ENCODE data around the gene MAP4K4.

MAP4K4 gene

DNA sequence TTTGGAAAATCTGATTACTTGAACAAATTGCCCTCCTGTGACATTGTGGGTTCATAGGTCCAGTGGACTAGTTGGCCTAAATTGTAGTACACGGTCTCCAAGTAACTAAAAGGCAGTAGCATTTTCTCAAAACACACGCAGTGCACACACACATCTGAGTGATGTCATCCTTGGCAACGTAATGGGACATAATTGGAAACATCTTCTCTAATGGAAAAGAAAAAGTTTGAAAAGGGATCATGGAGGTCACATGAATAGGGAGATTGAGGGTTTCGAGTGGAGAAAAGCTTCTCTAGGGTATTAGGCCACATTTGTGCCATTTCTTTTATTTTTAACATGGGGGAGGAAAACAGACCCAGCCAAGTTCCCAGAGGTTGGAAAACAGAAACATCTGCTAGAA is 93.3 kb downstream of the MAP4K4 start:
- DNase-seq (ENCODE audit: low spot score) = peak; percentile 72

DNA sequence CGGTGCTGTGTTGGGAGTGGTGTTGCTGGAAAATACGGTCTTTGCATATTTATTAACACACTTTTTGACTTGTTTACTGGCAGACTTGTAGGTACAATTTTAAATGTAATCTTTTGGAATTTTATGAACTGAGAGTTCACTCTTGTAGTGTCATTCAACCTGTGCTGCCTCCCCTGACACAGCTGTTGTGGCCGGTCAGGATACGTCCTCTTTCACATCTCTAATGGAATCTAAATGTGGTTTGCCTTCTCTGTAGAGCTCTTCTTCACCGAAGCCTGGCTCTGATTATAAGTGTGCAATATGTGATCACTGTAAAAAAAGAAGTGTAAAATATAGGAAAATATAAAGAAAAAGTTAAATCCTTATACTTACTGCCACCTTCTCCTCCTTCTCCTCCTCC is 94.7 kb downstream of the MAP4K4 start:
- no peak for DNase-seq (ENCODE audit: low spot score)

DNA sequence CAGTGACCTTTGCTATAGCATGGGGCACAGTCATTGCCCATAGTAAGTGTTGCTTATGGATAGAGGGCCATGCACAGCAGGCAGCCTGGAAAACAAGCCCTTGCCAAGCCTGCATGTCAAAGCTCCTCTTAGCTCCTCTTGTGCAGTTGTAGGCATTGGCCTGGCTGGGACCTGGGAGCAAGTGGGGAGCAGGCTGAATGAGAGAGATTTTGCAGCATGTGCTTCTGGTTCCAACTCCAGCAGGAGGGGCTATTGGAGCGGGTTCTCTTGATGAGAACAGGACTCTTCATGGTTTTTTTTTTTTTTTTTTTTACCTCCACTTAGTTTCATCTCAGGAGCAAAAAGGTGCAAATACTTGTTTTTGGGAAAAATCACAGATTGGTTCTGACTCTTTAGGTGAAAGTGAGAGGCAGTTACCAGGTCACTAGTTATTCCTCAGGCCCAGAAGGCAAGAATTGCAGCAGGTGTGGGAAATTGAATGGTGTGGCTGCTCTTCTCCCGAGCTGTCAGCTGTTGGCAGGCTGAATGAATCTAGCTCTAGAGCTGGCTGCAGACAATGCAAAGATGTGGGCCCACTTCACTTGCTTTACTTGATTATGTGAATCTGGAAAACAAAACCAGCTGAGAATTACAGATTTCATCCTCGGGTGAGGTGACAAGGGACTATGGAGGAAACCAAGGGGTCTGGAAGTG is 95.9 kb downstream of the MAP4K4 start:
- DNase-seq (ENCODE audit: low spot score) = no peak

GRCh38 chr2:101794141-101794540 is 96.6 kb downstream of the MAP4K4 start:
- no peak for DNase-seq (ENCODE audit: low spot score)

DNA sequence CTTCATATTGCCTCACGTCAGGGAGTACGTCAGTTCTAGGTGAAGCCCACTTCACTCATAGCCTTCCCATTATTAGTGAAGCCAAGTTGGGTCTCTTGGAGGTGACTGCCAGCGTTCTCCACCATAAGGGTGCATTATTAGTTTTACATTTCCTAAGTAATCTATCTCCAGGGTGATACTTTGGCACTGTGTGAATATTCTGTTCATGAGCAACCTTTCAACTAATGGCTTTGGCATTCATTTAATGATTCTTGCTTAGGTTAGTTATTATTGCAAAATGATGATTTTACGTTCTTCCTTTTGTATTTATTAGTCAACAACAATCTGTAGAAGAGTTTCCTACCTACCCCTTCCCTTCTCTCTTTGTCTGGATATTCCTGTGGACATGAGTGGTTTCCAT is 97.5 kb downstream of the MAP4K4 start:
- no peak for DNase-seq (ENCODE audit: low spot score)

- no peak for DNase-seq (ENCODE audit: low spot score)
Measured at GRCh38 chr2:101796825-101797600, 99.5 kb downstream of the MAP4K4 start.

DNA sequence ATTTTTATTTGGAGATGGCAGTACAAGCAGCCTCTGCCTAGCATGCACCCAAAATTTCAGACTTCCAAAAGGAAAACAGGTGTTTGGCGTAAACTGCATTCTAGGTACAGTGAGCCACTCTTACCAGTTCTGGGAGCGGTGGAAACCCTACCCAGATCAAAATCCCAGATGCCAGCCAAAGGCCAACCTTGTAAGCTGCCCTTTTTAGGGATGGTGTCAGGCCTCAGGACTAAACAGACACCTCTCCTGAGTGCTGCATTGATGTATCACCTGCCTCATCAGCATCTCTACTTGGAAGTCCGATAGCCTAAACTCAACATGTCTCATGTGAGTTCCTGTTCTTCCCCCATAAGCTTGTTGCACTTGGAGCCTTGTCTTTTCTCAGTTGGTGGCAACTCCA is 104.0 kb downstream of the MAP4K4 start:
- DNase-seq (ENCODE audit: low spot score) = no peak

- no peak for DNase-seq (ENCODE audit: low spot score)
Measured at GRCh38 chr2:101802329-101802728, 104.8 kb downstream of the MAP4K4 start.

DNA sequence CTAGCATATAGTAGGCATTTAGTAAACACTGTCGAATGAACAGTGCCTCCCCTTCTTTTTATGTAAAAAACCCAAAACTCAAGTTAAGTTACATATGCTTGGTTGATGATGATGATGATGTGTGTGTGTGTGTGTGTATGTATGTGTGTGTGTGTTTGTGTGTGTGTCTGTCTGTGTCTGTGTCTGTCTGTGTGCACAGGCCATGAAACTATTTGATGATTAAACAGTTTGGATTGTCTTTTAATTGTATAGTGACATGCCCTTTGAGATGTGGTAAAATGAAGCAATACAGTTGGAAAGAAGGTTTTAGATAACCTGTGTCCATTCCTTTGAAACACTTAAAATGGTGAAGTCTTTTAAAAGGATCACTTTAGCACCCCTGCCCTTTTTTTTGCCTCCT is 105.6 kb downstream of the MAP4K4 start:
- DNase-seq (ENCODE audit: low spot score) = no peak

- DNase-seq (ENCODE audit: low spot score) = no peak
Measured at GRCh38 chr2:101803945-101804696, 106.6 kb downstream of the MAP4K4 start.

- DNase-seq (ENCODE audit: low spot score) = no peak
Measured at GRCh38 chr2:101805152-101806088, 107.9 kb downstream of the MAP4K4 start.

DNA sequence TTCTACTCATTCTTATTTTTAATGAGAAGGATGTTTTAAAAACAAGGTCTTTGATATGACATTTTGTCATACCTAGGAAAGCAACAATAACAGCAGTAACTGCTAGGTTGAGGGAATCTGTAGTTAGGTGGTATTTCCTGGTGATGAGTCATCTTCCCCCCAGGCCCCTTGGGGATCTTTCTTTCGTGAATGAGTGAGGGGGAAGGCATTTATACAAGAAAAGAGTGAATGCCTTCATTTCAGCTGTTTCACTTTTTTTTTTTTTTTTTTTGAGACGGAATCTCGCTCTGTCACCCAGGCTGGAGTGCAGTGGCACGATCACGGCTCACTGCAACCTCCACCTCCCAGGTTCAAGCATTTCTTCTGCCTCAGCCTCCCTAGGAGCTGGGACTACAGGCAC is 108.6 kb downstream of the MAP4K4 start:
- DNase-seq (ENCODE audit: low spot score) = peak; percentile 47

DNA sequence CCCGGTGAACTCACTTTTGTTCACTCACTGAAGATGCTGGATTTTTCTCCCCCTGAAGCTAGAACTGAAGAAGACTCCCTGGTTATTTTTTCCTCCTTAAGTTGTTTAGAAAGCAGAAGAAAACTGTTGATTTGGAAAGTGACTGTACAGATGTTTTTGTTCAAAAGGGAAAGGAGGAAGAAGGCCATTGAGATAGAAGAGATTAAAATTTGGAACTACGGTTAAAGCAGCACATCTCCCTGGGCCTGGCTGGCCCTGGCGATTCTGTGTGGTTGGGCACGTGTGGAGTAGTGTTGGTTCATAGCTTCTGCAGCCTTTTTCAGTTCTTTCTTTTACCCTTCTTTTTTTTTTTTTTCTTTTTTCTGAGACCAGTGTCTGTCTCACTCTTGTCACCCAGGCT is 109.2 kb downstream of the MAP4K4 start:
- peak; percentile 54 for DNase-seq (ENCODE audit: low spot score)

DNA sequence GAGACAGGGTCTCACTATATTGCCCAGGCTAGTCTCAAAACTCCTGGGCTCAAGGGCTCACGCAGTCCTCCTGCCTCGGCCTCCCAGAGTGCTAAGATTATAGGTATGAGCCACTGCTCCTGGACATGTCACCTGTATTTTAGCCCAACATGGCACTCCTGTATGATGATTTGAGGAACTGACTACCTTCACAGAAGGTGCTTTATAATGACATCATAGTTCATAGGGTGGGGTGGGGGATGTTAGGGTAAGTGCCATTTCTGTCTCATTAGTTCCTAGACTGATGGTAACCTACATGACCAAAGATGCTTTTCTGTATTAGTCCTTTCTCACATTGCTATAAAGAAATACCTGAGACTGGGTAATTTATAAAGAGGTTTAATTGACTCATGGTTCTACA is 109.7 kb downstream of the MAP4K4 start:
- DNase-seq (ENCODE audit: low spot score) = no peak

GRCh38 chr2:101808006-101808562 is 110.6 kb downstream of the MAP4K4 start:
- DNase-seq (ENCODE audit: low spot score) = no peak

DNA sequence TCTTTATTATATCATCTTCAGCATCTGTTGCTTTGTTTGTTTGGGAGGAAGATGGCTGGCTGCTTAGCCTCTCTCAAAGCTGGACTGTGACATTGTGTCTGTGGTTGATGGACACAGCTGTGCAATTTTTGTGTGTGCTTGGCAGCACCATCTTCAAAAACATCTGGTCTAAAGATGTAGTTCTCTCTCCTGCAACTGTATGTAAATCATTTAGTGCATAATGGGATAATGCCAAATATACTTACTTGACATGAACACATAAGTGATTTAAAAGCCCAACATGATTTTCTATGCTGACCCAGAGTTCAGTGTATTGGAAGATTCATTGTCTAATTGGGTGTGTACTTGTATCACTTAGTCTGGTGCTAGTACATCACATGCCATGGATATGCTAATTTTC is 112.2 kb downstream of the MAP4K4 start:
- DNase-seq (ENCODE audit: low spot score) = no peak

DNA sequence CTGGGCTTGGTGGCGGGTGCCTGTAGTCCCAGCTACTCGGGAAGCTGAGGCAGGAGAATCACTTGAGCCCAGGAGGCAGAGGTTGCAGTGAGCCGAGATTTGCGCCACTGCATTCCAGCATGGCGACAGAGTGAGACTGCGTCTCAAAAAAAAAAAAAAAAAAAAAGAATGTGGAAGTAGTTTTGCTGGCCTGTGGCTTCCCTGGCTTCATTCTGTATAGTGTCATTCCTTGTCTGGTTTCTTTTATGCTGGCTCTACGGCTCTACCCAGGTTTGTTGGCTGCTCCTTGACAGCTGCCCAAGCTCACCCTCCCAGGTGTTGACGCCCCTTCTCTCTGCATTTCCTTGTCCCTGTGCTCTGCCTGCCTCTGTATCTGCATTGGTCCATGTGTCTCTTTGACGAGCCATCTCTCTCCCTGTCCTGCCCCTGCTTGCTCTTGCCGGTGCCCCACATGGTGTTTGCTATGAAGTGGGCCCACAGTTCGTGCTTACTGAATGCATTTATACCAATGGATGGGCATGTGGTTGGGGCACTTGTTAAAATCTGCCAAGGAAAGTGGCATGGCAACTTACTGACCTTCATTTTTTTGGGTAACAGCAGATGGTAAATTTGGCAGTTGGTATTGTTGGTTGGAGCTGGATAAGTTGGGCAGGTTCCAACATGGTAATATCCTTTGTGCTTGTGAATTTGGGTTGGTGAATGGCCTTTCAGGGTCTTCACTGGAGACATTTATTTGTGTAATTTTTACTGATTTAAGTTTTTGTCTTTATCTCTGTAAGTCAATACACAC is 113.9 kb downstream of the MAP4K4 start:
- DNase-seq (ENCODE audit: low spot score) = no peak

- DNase-seq (ENCODE audit: low spot score) = no peak
Measured at GRCh38 chr2:101812226-101812625, 114.7 kb downstream of the MAP4K4 start.

DNA sequence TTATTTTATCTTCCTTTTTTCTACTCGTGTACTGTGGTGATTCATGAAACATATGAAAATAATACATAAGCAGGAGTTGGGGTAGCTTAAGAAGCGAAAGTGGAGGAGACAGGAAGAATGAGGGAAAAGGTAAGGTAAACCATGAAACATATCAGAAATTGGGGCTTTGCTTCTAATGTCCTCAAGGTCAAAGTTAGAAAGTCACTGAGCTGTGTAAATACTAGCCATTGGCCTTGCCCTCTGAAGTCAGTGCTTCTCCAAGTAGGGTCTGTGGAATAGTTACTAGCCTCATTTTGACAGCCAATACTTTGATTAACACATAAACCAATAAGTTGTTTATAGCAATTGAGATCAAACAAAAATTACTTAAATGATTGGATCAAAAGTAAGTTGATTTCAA is 117.2 kb downstream of the MAP4K4 start:
- no peak for DNase-seq (ENCODE audit: low spot score)

DNA sequence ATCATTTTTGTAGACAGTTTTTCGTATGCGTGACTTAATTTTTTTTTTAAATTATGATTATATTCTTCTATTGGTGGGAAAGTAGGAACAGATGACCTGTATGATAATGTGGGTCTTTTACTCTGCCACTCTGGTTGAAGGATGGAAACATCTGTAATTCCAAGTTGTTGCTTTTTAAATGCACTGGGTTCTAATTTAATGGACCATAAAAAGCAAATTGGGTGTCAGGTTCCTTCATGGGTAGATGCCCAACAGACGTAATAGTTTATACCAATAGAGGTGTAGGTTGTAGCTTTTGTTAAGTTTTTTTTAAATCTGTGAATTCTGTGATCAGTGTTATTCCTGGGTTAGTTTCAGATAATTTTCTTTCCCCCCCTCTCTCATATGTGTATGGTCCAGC is 117.6 kb downstream of the MAP4K4 start:
- DNase-seq (ENCODE audit: low spot score) = no peak

Data from AG20443 (cell line).